8988T (cell line): ENCODE results near the gene CST9.
"Not testable (repeated sequence)": the region's sequence is repeated elsewhere in the genome, so short reads cannot be mapped to it uniquely, and the experiment has no call there.

Source experiments
- DNase-seq: peaks from one replicate; pipeline ENCODE4 v3.0.0; 2011

The CST9 gene

DNA sequence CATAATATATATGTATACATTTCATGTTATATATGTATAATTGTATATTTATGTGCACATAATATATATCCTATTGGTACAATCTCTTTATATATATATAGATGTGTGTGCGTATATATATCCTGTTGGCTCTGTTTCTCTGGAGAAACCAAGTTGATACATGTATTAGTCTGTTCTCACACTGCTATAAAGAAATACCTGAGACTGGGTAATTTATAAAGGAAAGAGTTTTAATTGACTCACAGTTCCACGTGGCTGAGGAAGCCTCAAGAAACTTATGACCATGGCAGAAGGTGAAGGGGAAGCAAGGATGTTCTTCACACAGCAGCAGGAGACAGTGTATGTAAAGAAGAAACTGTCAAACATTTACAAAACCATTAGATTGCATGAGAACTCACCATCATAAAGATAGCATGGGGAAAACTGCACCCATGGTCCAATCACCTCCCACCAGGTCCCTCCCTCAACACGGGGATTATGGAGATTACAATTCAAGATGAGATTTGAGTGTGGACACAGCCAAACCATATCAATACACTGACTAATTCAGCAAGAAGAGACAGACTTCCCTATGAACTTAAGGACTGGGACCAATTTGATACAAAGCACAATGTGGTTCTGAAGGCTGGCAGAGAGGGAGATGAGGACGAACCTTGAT, 18.1 kb upstream of the CST9 start:
- no peak for DNase-seq

DNA sequence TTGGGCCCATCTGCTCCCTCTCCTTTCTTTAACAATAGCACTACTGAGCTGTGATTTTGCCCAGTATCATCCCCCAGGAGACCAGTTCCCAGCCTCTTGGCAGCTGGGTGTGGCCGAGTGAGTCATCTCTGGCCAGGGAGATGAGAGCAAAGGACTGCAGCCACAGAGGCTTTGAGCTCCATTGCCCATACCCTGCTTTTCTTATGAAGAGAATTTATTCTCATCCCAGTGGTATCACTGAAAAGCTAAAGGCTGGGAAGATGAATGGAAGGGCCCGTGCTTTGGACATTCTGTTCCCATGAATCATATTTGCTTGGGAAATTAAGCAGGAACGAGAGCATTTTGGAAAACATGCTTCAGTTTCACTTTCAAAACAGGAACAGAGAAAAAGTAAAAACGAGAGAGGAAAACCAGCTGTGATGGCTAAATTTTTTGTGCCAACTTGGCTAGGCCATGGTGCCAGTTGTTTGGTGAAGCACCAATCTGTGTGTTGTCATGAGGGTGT, 17.2 kb upstream of the CST9 start:
- no peak for DNase-seq

- DNase-seq, result not testable (repeated sequence)
Observed at GRCh38 chr20:23622401-23622800, 16.7 kb upstream of the CST9 start.

GRCh38 chr20:23620670-23621386, 15.1 kb upstream of the CST9 start:
- not testable (repeated sequence) for DNase-seq

DNA sequence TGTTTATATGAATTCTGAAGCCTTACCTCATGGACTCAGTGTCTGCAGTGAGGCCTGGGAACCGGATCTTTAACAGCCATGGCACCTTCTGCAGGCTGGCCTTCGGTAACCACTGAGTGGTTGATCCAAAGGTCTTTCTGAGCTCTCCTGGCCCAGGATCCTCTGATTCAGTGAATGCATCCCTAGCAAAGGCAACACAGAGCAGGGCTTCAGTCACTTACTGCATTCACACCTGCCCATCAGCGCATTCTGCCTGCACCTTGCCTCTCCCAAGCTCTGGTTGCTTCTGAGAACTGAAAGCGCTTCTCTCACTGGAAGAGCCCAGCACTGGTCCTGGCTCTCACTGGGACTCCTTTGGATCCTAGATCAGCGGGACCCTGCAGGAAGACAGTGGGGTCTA, 8.4 kb upstream of the CST9 start:
- no peak for DNase-seq

DNA sequence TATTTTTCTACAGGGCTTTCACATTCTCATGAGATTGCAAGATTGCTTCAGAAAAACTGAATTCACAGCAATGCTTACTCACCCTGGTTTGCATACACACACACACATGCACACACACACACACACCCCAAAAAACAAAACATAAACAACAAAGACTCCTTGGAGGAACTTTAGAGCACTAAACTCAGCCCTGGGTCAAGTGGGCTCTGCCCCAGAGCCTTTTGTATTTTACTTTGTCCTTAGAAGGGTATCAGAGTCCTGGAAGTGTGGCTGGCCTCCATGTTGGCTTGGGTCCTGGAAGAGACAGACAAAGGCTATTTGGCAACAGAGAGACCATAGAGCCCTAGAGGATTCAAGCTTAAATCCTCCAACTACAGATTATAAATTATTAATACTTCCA, 8.0 kb upstream of the CST9 start:
- DNase-seq, result no peak

- no peak for DNase-seq
Observed at GRCh38 chr20:23612396-23612795, 6.7 kb upstream of the CST9 start.

DNA sequence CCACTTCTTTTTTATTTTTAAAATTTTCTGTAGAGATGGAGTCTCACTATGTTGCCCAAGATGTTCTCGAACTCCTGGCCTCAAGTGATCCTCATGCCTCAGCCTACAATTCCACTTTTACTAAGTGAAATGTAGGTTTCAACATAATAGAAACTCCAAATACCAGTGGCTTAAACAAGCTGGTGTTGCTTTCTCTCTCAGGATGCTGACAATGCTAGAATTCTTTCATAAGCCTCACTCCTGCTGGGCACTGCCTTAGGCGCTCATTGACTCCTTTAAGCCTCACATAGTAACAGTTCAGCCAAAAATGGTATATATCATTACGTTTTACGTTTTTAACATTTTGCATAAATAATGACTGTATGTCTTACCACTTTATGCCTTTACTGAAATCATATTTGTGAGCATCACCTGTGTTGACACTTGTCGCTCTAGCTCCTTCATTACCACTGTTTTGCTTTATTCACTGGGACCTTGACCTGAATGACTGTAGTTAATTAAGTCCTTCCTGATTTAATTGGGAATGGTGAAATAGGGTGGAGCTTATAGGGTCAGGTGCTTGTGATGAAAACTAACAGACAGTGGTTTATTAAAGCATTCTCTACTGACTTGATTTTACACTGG, 3.9 kb upstream of the CST9 start:
- DNase-seq, result no peak

DNA sequence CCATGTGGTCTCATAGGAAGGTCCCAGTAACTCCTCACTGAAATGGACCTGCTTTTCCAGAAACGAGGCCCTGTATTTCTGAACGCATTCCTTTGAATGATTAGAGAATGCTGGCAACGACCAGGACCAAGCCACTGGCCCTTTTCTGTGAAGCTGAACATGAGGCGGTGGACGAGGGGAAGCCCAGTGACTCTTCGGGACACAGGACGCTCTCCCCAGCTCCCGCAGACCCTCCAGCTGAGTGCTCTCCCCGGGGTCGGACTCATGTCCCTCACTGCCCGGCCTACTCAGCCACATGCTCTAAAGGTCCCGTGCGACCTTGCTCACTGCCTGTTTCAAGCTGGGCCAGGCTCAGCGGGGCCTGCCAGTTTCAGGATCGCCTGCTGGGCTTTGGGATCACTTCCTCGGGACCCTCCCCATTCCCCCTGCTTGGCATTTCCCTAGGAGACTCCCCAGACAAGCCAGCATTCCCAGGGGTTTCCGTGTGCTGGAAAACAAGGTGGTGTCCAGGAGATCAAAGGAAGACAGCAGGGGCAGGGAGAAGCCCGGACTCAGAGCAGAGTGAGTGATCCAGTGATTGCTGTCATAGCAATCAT, 2.6 kb upstream of the CST9 start:
- no peak for DNase-seq

GRCh38 chr20:23607497-23608245, 2.0 kb upstream of the CST9 start:
- DNase-seq, result no peak

- peak; percentile 74 for DNase-seq
Observed at GRCh38 chr20:23606652-23607049, 934 bp upstream of the CST9 start.

GRCh38 chr20:23604306-23604705, 1.4 kb downstream of the CST9 start:
- DNase-seq, result no peak

- DNase-seq, result no peak
Observed at GRCh38 chr20:23603321-23603720, 2.4 kb downstream of the CST9 start.

- no peak for DNase-seq
Observed at GRCh38 chr20:23602699-23603098, 3.0 kb downstream of the CST9 start.

DNA sequence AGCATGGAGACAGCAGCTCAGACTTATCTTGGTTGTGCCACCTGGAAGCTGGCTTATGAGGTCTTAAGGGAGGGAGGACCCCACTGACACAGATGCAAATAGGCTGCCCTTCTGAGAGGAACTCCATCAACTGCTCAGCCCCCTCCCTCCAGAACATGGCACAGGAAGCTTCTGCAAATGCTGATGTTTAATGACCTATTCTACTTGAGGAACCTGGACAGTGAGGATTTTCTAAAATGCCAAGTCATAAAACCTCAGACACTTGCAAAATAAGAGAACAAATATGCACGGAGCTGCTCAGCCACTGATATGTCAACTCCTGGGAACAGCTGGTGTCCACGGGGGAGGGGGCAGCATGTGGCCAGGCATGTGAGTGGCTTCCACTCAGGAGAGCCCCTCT, 3.5 kb downstream of the CST9 start:
- no peak for DNase-seq

GRCh38 chr20:23601715-23602114, 4.0 kb downstream of the CST9 start:
- no peak for DNase-seq

DNA sequence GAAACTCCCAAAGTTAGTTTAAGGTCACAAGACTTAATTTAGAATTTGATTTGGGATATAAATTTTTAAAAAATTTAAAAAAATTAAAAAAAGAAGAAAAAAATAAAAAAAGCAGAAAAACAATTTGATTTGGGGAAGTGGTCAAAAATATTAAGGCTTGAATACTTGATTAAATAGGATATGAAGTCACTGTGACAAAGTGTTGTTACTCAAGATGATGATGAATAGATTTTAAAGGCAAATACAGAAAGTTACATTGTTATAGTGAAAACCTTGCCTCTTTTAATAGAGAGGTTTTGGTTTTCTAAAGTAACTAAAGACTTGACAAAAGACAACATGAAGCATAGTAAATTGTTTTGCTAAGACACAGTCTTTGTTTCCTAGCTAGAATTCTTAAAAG, 7.2 kb downstream of the CST9 start:
- no peak for DNase-seq

- no peak for DNase-seq
Observed at GRCh38 chr20:23596579-23597250, 9.0 kb downstream of the CST9 start.

DNA sequence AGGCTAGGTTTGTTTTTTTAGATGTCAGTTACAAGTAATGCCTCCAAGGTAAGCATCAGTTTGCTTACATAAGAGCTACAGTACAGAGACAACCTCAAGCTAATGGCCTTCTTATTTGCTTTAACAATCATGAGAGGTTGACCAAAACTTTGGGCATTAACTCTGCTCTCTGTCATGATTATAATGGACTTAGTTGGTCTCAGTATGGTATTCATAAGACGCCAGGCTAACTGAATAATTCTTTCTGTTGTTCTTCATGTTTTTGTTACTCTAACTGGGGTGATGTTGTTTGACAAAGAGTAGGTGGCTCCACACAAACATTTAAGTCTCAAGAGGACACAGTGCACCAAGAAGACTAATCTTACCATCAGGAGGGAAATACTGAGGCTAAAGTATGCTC, 9.8 kb downstream of the CST9 start:
- no peak for DNase-seq

DNA sequence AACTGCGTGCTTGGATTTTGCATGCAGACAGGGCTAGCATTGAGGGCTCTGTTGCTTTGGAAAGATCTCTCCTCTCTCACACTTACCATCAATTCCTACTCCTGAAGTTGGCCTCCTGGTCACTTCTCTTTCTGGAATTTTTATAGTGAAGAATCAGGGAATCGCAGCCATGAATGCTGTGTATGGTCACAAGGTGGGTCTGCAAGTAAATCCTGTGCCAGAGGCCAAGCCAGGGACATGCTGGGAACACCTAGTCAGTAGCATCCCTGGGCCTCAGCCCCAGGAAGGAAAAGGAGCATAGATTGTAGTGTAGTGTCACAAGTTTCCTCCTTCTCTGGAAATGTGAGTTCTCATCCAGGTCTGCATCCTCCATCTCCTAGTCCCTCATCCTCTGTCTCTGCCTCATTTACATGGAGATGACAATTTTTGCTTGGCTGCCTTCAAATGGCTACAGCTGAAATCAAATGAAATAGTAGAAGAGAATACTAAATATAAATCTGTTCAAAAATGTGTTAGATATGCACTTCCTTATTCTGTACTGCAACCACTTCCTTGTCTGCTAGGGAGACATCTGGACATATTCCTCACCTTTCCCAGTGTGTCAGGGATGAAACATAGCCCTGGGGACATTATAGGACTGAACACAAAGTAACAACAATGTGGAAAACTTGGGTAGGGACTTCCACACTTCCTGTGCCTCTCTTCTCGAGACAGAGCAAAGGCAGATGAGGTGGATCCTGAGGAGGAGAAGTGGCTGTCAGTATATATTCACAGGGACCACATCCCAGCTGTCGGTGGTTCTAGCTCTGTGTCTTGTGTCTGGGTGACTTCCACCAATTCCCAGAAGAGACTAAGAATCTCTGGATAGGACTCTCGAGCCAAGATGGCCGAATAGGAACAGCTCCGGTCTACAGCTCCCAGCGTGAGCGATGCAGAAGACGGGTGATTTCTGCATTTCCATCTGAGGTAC, 17.0 kb downstream of the CST9 start:
- no peak for DNase-seq

DNA sequence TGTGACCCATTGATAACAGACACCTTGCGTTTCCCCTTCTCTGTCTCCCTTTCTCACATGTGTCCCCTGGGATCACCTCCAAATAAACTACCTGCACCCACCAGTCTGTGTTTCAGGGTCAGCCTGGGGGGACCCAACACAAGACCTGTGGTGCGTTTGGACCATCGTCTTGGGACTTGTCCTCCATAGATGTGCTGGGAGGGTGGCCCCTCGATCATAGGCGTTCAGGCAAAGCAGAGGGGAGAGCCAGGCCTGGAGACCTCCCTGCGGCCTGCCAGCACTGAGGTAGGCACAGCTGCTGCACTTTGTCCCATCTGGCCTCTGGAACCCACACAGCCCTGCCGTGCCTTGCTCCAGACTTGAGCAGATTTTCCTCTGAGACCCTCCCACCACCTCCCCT, 18.1 kb downstream of the CST9 start:
- DNase-seq, result no peak
